ENCODE results near the gene RAD51B.

DNA sequence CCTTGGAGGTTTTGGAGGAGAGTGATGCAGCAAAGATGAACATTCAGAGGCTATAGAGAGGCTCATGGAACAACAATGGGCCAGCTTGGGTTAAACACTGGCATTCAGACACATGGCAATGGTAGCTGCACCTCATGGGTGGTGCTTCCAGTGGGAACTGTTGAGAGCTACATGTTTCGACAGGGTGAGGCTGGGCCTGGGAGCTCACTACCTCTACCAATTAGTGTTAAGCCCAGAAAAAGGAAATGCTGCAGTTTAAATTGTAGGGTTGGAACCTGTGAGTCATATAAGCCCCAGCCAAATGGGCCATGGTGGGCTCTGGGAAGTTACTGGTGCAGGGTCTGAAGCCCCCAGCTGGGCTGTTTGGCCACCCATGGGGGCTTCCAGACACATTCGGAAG is 693.6 kb downstream of the RAD51B start:
- TF ChIP-seq CTCF (IDR thresholded peaks at IDR 0.05) (no peak), POLR2A (IDR thresholded peaks at IDR 0.05) (no peak), POLR2AphosphoS5 (IDR thresholded peaks at IDR 0.05) (no peak)
